ENCODE data around the gene ZNF467. TPM values are rescaled to one million over a fixed set of nuclear protein-coding genes. Genes with fewer than 3 reads are reported as not detected.

The ZNF467 gene
- total RNA-seq, 2 donors from 2014 or later = 0.23 to 0.25 TPM

DNA sequence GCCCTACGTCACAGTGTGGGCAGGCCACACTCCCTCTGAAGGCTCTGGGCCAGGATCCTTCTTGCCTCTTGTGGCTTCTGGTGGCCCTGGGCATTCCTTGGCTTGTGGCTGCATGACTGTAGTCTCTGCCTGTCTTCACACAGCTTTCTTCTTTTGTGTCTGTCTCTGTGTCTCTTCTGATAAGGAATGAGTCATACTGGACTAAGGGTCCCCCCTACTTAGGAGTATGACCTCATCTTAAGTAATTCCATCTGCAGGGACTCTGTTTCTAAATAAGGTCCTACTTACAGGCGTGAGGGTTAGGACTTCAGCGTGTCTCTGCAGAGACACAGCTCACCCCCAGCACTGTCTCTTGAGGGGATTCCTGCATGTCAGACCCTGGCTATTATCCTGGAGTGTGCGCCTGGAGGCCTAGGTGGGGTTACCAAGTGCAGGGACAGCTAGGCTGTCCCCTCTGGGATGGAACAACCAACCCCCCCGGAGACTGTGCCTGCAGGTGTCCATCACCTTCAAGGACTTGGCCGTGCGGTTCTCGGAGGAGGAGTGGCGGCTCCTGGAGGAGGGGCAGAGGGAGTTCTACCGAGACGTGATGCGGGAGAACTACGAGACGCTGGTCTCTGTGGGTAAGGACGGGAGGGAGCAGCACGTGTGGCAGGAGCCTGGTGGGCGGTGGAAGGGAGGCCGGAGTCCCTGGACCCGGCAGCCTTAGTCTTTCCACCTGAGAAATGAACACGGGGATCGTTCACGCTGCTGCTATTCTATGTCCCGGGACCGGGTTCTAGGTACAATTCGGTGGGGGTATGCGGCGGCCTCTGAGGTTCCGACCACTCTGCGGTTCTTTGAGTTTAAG lies 54.1 kb downstream of the ZNF467 start:
- no peak overlapping the region for H3K27ac Mint-ChIP-seq
- DNase-seq (ENCODE audit: low spot score in 2 of 2) = no peak
- ATAC-seq = no peak
- no peaks in the 10 kb centered on the region for H3K9me3 Mint-ChIP-seq
- H3K36me3 Mint-ChIP-seq = peaks cover 0 to 8% of the 10 kb centered on the region in 2 donors

DNA sequence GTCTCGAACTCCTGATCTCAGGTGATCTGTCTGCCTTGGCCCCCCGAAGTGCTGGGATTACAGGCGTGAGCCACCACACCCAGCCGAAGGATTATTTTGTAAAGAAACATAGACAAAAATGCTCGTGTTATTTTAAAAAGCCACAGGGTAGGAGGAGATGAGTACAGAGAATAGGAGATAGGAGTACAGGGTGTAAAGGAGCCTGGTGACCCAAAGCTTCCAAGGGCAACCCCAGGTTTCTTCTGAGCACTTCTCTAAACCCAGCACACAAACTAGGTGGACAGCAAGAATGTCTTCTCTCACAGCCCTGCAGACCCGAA lies 54.7 kb downstream of the ZNF467 start:
- H3K27ac Mint-ChIP-seq = no peak overlapping the region

DNA sequence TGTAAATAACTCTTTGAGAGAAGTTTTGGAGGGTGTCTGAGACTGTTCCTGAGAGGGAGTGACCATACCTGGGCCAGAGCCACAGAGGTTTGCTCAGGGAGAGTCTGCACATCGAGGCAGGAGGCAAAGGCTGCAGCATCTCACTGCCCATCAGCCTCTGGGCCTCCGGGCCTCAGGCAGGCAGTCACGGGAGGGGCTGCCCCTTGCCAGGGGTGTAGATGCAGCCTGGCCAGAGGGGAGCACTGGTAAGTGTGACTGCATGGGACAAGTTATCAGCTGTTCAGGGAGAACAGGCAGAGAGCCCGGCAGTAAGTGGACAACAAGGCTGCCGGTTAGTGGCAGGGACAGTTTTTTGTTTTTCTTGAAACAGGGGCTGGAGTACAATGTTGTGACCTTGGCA lies 55.9 kb downstream of the ZNF467 start:
- no peak for ATAC-seq
- no peak for DNase-seq (ENCODE audit: low spot score in 2 of 2)
- Mint-ChIP-seq H3K9me3 (no peaks in the 10 kb centered on the region), H3K36me3 (peaks cover 0 to 8% of the 10 kb centered on the region in 2 donors), H3K27ac (no peak overlapping the region)

More for the DNA sequence above, 54.7 kb downstream of the ZNF467 start:
- Mint-ChIP-seq H3K36me3 (peaks cover 0 to 8% of the 10 kb centered on the region in 2 donors), H3K9me3 (no peaks in the 10 kb centered on the region)
- DNase-seq (ENCODE audit: low spot score in 2 of 2) = no peak
- no peak for ATAC-seq

DNA sequence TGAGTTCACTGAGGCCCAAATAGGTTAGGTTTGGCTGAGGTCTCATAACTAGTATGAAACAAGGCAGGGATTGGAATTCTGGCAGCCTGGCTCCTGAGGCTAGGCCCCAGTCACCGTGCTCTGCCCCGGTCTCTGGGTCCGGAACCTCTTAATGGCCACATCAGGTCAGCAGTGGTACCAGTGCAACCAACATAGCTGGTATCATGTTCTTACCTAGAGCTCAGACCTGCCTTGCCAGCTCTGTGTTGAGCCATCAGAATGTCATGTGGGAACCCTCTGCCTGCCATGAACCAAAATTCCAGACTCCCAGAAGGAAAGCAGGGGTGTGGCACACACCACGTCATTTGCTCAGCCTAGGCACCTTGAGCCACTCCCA lies 56.5 kb downstream of the ZNF467 start:
- Mint-ChIP-seq H3K36me3 (peaks cover 0 to 8% of the 10 kb centered on the region in 2 donors), H3K27ac (no peak overlapping the region), H3K9me3 (peaks cover 0 to under 1% of the 10 kb centered on the region in 2 donors)
- DNase-seq (ENCODE audit: low spot score in 2 of 2) (no peak), ATAC-seq (no peak)

DNA sequence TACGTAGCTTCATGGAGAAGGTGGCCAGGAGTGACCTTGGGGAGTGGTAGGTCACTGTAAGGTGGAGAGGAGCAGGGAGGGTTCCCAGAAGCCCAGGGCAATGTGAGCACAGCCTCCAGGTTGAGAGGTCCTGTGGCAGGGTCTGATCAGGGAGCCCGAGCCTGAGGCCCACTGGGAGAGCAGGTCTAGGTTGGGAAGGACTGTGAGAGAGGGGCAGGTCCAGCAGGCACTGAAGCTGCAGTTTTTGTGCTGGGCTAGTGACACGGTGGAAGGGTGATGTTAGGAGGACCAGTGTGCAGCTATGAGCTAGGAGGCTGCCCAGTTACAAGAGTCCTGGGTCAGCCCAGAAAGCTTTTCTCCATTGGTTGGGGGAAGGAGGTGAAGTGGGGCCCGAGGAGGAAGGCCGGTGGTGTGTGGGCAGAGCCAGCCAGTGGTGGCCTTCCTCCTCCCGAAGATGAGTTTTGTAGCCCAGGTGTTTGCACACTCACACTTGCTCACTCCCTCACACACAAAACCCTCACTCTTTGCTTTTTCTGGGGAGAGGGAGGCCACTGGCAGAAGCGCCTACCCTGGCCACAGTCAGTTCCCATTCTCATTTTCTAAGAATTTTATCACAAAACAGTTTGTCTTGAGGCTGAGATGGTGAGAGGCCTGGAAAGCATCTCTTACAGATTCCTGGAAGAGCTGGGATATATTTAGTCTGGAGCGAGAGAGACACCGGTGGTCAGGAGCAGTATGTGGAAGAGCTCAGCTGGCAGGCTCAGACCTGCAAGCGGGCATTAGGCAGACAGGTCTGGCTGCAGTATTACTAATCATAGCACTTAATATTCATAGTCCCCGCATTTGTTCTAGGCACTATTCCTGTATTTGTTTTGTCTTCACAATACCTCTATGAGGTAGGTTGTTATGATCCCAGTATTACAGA lies 57.1 kb downstream of the ZNF467 start:
- ATAC-seq (no peak), DNase-seq (ENCODE audit: low spot score in 2 of 2) (no peak)
- H3K9me3 Mint-ChIP-seq = peaks cover 6 to 7% of the 10 kb centered on the region in 2 donors
- H3K27ac Mint-ChIP-seq = peak overlapping the region; percentile 79 to 93
- H3K36me3 Mint-ChIP-seq = peaks cover 4 to 8% of the 10 kb centered on the region in 2 donors

DNA sequence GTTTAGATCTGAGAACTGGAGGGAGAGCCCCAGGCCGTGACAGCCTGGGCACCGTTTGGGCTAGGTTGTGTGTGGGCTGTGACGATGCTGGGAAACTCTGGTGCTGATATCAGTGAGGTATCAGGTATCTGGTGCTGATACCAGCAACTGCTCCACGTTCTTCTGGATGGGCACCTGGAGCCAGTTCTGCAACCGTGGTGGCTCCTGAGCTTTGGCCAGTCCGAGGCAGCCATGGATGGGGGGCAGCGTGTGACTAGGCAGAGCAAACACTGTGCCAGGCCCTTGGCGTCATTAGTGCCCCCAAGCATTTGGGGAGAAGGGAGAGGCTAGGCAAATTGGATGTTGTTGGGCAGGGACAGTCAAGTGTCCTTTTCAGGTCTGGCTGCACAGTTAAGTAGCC lies 57.9 kb downstream of the ZNF467 start:
- peak overlapping the region; percentile 79 to 93 for H3K27ac Mint-ChIP-seq
- peaks cover 10 to 15% of the 10 kb centered on the region in 2 donors for H3K9me3 Mint-ChIP-seq
- DNase-seq (ENCODE audit: low spot score in 2 of 2) (no peak), ATAC-seq (peak in 1 of 2 donors; percentile 23)
- H3K36me3 Mint-ChIP-seq = peaks cover 10 to 16% of the 10 kb centered on the region in 2 donors

DNA sequence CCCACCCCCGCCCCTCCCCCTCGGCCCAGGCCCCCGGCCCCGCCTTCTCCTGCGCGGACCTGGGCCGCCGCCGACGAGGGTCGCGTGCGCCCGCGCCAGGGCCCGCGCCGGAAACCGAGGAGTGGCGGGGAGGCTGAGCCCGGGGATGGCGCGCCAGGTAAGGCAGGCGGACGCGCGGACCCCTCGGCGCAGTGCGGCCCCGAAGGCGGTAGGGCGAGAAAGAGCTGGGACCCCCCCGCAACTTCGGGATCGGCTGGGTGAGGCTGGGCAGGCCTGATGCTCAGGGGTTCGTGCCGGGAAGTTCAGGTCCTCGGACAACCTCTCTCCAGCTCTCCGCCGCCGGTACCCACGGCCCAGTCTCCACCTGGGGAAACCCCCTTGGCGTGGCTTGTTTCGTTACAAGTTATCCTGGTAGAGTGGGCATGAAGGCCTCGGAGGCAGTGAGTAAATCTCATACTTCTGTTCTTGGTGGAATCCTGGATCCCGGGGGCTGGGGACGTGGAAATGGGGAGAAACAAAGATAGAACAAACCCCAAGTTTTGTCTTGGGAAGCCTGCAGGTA lies 58.4 kb downstream of the ZNF467 start:
- DNase-seq (ENCODE audit: low spot score in 2 of 2) = no peak
- H3K27ac Mint-ChIP-seq = peak overlapping the region; percentile 79 to 93
- peaks cover 10 to 15% of the 10 kb centered on the region in 2 donors for H3K9me3 Mint-ChIP-seq
- ATAC-seq = peak; percentile 6 to 42
- H3K36me3 Mint-ChIP-seq = peaks cover 10 to 19% of the 10 kb centered on the region in 2 donors

Other genes with a start within 250 kb of the ZNF467 start
- gene ZNF862, start 64.8 kb upstream of the ZNF467 start, total RNA-seq = 10 to 100 TPM; 18.9 to 23.0 TPM
- 10 to 100 TPM; 35.4 to 43.5 TPM for gene ATP6V0E2, start 100.4 kb upstream of the ZNF467 start, total RNA-seq

Measured in activated naive CD4-positive, alpha-beta T cell treated with anti-CD3 and anti-CD28 coated beads, Interleukin-2, amount 50 U/mL, for 72 hours (primary cell).